Esophagus muscularis mucosa (tissue), 4 donors: ENCODE data around the gene LRRC73.

ENCODE experiments used
- EP300 ChIP-seq: sonication (generic); formaldehyde crosslinking; IDR thresholded peaks from one replicate; pipeline ENCODE4 v1.6.1; 2017; ENCODE audit warnings: antibody characterized with exemption
- POLR2A ChIP-seq: fragments of 450-650 bp; IDR thresholded peaks from one replicate; pipeline ENCODE4 v1.6.1; 2017; ENCODE audit warnings: antibody characterized with exemption, moderate library complexity, mild to moderate bottlenecking, low read depth
- POLR2AphosphoS5 ChIP-seq, 2 donors: sonication (generic); formaldehyde crosslinking; IDR thresholded peaks; one replicate each; pipeline ENCODE4 v1.6.1; 2017; ENCODE audit warnings: antibody characterized with exemption in 2 of 2
- TF ChIP-seq, protein P1 (sequence below), 3 experiments: fragments of 200-600 bp in 2 of 3; fragments of 450-650 bp in 1 of 3; sonication (generic) in 2 of 3; IDR thresholded peaks; one replicate each; pipeline ENCODE4 v1.5.1; 2017 to 2019; ENCODE audit warnings: antibody characterized with exemption in 3 of 3, mild to moderate bottlenecking in 2 of 3, moderate library complexity in 1 of 3

DNA sequence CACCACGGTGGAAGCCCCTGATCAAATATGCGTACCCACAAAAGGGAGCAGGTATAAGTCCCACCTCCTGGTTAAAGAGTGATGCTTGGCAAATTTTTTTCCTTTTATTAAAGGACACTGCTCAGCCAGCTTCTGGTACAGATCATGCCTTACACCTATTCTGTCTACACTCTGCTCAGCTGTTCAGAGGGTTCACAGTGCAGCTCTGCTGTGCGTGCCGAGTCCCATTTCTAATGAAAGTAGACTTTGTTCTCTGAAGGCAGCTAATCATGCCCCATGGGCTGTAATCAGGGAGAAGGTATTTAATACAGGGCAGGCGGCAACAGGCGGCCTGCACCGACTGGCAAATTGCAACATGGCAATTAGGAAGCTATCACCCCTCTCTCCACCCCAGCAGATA, 16.3 kb downstream of the LRRC73 start:
- TF ChIP-seq, protein P1, sequence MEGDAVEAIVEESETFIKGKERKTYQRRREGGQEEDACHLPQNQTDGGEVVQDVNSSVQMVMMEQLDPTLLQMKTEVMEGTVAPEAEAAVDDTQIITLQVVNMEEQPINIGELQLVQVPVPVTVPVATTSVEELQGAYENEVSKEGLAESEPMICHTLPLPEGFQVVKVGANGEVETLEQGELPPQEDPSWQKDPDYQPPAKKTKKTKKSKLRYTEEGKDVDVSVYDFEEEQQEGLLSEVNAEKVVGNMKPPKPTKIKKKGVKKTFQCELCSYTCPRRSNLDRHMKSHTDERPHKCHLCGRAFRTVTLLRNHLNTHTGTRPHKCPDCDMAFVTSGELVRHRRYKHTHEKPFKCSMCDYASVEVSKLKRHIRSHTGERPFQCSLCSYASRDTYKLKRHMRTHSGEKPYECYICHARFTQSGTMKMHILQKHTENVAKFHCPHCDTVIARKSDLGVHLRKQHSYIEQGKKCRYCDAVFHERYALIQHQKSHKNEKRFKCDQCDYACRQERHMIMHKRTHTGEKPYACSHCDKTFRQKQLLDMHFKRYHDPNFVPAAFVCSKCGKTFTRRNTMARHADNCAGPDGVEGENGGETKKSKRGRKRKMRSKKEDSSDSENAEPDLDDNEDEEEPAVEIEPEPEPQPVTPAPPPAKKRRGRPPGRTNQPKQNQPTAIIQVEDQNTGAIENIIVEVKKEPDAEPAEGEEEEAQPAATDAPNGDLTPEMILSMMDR (IDR thresholded peaks at IDR 0.05): no peak
- TF ChIP-seq POLR2A (no peak), POLR2AphosphoS5 (IDR thresholded peaks at IDR 0.05) (no peak), EP300 (no peak)
